HEK293 (cell line): ENCODE measurements around the gene ABR.

ENCODE experiments used
- HOXD13 ChIP-seq: sonication (generic); formaldehyde crosslinking; IDR thresholded peaks from 2 replicates; pipeline ENCODE4 v1.8.0; 2022; ENCODE audit warnings: missing genetic modification reagents, borderline replicate concordance
- OVOL3 ChIP-seq: fragments of 450-650 bp; formaldehyde crosslinking; IDR thresholded peaks from 2 replicates; pipeline ENCODE4 v1.5.1; 2016; ENCODE audit warnings: missing biosample characterization, missing genetic modification characterization
- PRDM1 ChIP-seq: fragments of 450-650 bp; formaldehyde crosslinking; IDR thresholded peaks from 2 replicates; pipeline ENCODE4; 2016; ENCODE audit warnings: missing biosample characterization, missing genetic modification characterization
- REPIN1 ChIP-seq: fragments of 450-650 bp; formaldehyde crosslinking; IDR thresholded peaks from 2 replicates; pipeline ENCODE4 v1.5.1; 2017; ENCODE audit warnings: missing biosample characterization, missing genetic modification characterization, low read depth
- REST ChIP-seq: fragments of 450-650 bp; formaldehyde crosslinking; IDR thresholded peaks from 2 replicates; pipeline ENCODE4 v1.5.1; 2016; ENCODE audit warnings: missing biosample characterization, missing genetic modification characterization
- SP7 ChIP-seq: fragments of 450-650 bp; formaldehyde crosslinking; IDR thresholded peaks from 2 replicates; pipeline ENCODE4 v1.5.1; 2016; ENCODE audit warnings: missing biosample characterization, missing genetic modification characterization
- ZBTB26 ChIP-seq: fragments of 450-650 bp; formaldehyde crosslinking; optimal IDR thresholded peaks from 2 replicates; pipeline ENCODE3; 2016; ENCODE audit warnings: missing biosample characterization, mild to moderate bottlenecking, missing genetic modification characterization
- ZBTB7A ChIP-seq: fragments of 450-650 bp; formaldehyde crosslinking; IDR thresholded peaks from 2 replicates; pipeline ENCODE4 v1.5.1; 2016; ENCODE audit warnings: low read depth, missing biosample characterization, missing genetic modification characterization
- ZNF133 ChIP-seq: fragments of 450-650 bp; formaldehyde crosslinking; IDR thresholded peaks from 2 replicates; pipeline ENCODE4 v1.5.1; 2016; ENCODE audit warnings: missing biosample characterization, missing genetic modification characterization
- ZNF18 ChIP-seq: fragments of 450-650 bp; formaldehyde crosslinking; IDR thresholded peaks from 2 replicates; pipeline ENCODE4 v1.5.1; 2016; ENCODE audit warnings: missing biosample characterization, missing genetic modification characterization
- ZNF362 ChIP-seq: fragments of 450-650 bp; formaldehyde crosslinking; IDR thresholded peaks from 2 replicates; pipeline ENCODE4 v1.5.1; 2016; ENCODE audit warnings: missing biosample characterization, missing genetic modification characterization
- ZNF416 ChIP-seq: fragments of 450-650 bp; formaldehyde crosslinking; IDR thresholded peaks from 2 replicates; pipeline ENCODE4 v1.5.1; 2016; ENCODE audit warnings: missing biosample characterization, missing genetic modification characterization
- ZNF510 ChIP-seq: fragments of 450-650 bp; formaldehyde crosslinking; IDR thresholded peaks from 2 replicates; pipeline ENCODE4 v1.5.1; 2018; ENCODE audit warnings: mild to moderate bottlenecking, missing genetic modification characterization, missing biosample characterization; ENCODE audit not compliant: insufficient replicate concordance
- ZNF521 ChIP-seq: fragments of 450-650 bp; formaldehyde crosslinking; IDR thresholded peaks from 2 replicates; pipeline ENCODE4 v1.5.1; 2017; ENCODE audit warnings: missing biosample characterization, mild to moderate bottlenecking, missing genetic modification characterization
- ZNF596 ChIP-seq: fragments of 450-650 bp; IDR thresholded peaks from 2 replicates; pipeline ENCODE4 v1.5.0; 2018; ENCODE audit warnings: missing biosample characterization, mild to moderate bottlenecking, missing genetic modification characterization, moderate library complexity
- ZNF623 ChIP-seq: fragments of 450-650 bp; formaldehyde crosslinking; IDR thresholded peaks from 2 replicates; pipeline ENCODE4 v1.5.1; 2016; ENCODE audit warnings: missing biosample characterization, missing genetic modification characterization
- ZNF624 ChIP-seq: fragments of 450-650 bp; formaldehyde crosslinking; IDR thresholded peaks from 2 replicates; pipeline ENCODE4 v1.5.1; 2017; ENCODE audit warnings: missing biosample characterization, missing genetic modification characterization
- ZNF629 ChIP-seq: fragments of 450-650 bp; formaldehyde crosslinking; IDR thresholded peaks from 2 replicates; pipeline ENCODE4 v1.5.1; 2017; ENCODE audit warnings: missing biosample characterization, missing genetic modification characterization
- ZNF654 ChIP-seq: fragments of 450-650 bp; formaldehyde crosslinking; IDR thresholded peaks from 2 replicates; pipeline ENCODE4 v1.5.1; 2016; ENCODE audit warnings: low read depth, missing biosample characterization, missing genetic modification characterization
- ZSCAN18 ChIP-seq: fragments of 450-650 bp; formaldehyde crosslinking; IDR thresholded peaks from 2 replicates; pipeline ENCODE4 v1.5.1; 2016; ENCODE audit warnings: missing biosample characterization, missing genetic modification characterization
- ZSCAN23 ChIP-seq: fragments of 450-650 bp; formaldehyde crosslinking; IDR thresholded peaks from 2 replicates; pipeline ENCODE4 v1.5.1; 2016; ENCODE audit warnings: missing biosample characterization, missing genetic modification characterization
- ZSCAN30 ChIP-seq: fragments of 450-650 bp; IDR thresholded peaks from 2 replicates; pipeline ENCODE4 v1.5.1; 2018; ENCODE audit warnings: missing biosample characterization, mild to moderate bottlenecking, missing genetic modification characterization, moderate library complexity
- ZXDB ChIP-seq: fragments of 450-650 bp; formaldehyde crosslinking; IDR thresholded peaks from 2 replicates; pipeline ENCODE4 v1.5.1; 2016; ENCODE audit warnings: missing biosample characterization, missing genetic modification characterization
- TF ChIP-seq, protein P1 (sequence below): fragments of 450-650 bp; formaldehyde crosslinking; IDR thresholded peaks from 2 replicates; pipeline ENCODE4 v1.5.1; 2017; ENCODE audit warnings: missing biosample characterization, missing genetic modification characterization
- TF ChIP-seq, protein P2 (sequence below): sonication (generic); formaldehyde crosslinking; IDR thresholded peaks from 2 replicates; pipeline ENCODE4 v1.8.1; 2022; ENCODE audit warnings: mild to moderate bottlenecking, moderate library complexity, missing genetic modification reagents
- TF ChIP-seq, protein P3 (sequence below): fragments of 450-650 bp; formaldehyde crosslinking; IDR thresholded peaks from 2 replicates; pipeline ENCODE4 v1.5.1; 2016; ENCODE audit warnings: missing biosample characterization, missing genetic modification characterization

ABR gene

DNA sequence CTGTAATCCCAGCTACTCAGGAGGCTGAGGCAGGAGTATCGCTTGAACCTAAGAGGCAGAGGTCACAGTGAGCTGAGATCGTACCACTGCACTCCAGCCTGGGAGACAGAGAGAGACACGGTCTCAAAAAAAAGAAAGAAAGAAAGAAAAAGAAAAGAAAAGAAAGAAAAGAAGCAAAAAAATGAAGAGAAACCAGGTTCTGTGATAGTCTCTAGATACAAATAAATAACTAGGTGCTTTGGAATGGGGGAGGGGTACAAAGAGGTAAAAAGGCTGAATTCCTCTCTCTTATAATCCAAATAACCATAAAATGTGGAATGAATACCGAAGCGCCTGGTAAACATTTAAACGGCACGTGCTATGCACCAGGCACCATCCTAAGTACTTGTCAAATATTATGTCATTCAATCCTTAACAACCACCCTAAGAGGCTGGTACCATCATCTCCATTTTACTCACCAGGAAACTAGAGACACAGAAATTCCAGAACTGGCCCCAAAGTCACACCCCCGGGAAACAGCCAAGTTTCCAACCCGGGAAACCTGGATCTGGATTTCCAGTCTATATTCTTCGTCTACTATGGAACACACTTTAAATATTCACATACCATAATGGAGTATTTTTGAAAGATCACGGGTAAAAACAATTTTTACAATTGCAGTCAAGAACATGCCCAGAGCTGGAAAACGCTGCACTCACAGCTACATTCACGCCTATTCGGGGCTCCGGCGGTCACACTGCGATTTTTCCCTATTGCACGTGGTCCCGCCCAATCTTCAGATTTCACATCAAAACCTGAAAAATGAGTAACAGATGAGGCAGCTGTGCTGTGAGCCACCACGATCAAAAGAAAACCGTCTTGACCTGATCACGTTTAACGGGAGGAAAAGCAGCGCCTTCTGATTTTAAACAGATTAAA is 210.7 kb downstream of the ABR start (continued):
- TF ChIP-seq REST (tag by site-specific recombination), result no peak
- no peak for TF ChIP-seq ZNF416 (tag by site-specific recombination)
- TF ChIP-seq ZBTB26, result no peak
- no peak for TF ChIP-seq ZXDB
- peak; percentile 43; the same call in 1 of the 2 replicates for TF ChIP-seq ZNF362 (tag by site-specific recombination)
- no peak for TF ChIP-seq ZSCAN18 (tag by site-specific recombination)
- TF ChIP-seq ZNF510 (tag by site-specific recombination), result no peak
- no peak for TF ChIP-seq ZNF624
- peak; percentile 75 for TF ChIP-seq ZNF596 (tag by site-specific recombination)
- no peak for TF ChIP-seq PRDM1 (tag by site-specific recombination)
- TF ChIP-seq, protein P1, sequence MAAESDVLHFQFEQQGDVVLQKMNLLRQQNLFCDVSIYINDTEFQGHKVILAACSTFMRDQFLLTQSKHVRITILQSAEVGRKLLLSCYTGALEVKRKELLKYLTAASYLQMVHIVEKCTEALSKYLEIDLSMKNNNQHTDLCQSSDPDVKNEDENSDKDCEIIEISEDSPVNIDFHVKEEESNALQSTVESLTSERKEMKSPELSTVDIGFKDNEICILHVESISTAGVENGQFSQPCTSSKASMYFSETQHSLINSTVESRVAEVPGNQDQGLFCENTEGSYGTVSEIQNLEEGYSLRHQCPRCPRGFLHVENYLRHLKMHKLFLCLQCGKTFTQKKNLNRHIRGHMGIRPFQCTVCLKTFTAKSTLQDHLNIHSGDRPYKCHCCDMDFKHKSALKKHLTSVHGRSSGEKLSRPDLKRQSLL, result peak; percentile 39; the same call in 1 of the 2 replicates
- TF ChIP-seq, protein P2, sequence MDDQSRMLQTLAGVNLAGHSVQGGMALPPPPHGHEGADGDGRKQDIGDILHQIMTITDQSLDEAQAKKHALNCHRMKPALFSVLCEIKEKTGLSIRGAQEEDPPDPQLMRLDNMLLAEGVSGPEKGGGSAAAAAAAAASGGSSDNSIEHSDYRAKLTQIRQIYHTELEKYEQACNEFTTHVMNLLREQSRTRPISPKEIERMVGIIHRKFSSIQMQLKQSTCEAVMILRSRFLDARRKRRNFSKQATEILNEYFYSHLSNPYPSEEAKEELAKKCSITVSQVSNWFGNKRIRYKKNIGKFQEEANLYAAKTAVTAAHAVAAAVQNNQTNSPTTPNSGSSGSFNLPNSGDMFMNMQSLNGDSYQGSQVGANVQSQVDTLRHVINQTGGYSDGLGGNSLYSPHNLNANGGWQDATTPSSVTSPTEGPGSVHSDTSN, result no peak
- no peak for TF ChIP-seq ZNF521
- no peak for TF ChIP-seq ZNF654 (tag by site-specific recombination)
- TF ChIP-seq HOXD13 (CRISPR knock-in tag), result no peak
- peak; percentile 77 for TF ChIP-seq SP7
- TF ChIP-seq ZNF18 (tag by site-specific recombination), result no peak
- TF ChIP-seq REPIN1 (tag by site-specific recombination), result no peak
- no peak for TF ChIP-seq ZSCAN30
- TF ChIP-seq, protein P3, sequence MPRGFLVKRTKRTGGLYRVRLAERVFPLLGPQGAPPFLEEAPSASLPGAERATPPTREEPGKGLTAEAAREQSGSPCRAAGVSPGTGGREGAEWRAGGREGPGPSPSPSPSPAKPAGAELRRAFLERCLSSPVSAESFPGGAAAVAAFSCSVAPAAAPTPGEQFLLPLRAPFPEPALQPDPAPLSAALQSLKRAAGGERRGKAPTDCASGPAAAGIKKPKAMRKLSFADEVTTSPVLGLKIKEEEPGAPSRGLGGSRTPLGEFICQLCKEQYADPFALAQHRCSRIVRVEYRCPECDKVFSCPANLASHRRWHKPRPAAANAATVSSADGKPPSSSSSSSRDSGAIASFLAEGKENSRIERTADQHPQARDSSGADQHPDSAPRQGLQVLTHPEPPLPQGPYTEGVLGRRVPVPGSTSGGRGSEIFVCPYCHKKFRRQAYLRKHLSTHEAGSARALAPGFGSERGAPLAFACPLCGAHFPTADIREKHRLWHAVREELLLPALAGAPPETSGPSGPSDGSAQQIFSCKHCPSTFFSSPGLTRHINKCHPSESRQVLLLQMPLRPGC (tag by site-specific recombination), result peak; percentile 79; the same call in 1 of the 2 replicates
- TF ChIP-seq ZBTB7A (tag by site-specific recombination), result no peak
- TF ChIP-seq OVOL3 (tag by site-specific recombination), result no peak
- peak; percentile 36; the same call in 1 of the 2 replicates for TF ChIP-seq ZNF629 (tag by site-specific recombination)
- no peak for TF ChIP-seq ZNF623 (tag by site-specific recombination)
- TF ChIP-seq ZSCAN23 (tag by site-specific recombination), result no peak
- no peak for TF ChIP-seq ZNF133 (tag by site-specific recombination)
